Vagina (tissue), 2 donors: ENCODE data around the gene BPTF. TPM values are rescaled to one million over a fixed set of nuclear protein-coding genes. Genes with fewer than 3 reads are reported as not detected.
"Not testable (repeated sequence)": the region's sequence is repeated elsewhere in the genome, so short reads cannot be mapped to it uniquely, and the experiment has no call there.

ENCODE experiments used
- DNase-seq, 2 donors: peaks; one replicate each; pipeline ENCODE4 v3.0.0-alpha.2; 2017; ENCODE audit errors: extremely low spot score in 2 of 2
- H3K27ac ChIP-seq: fragments of 200-600 bp; sonication (generic); one replicate; pipeline ENCODE4 v1.5.1; 2019
- H3K27me3 ChIP-seq: fragments of 200-600 bp; sonication (generic); one replicate; pipeline ENCODE4 v1.5.1; 2019
- H3K36me3 ChIP-seq, 2 donors: fragments of 200-600 bp; sonication (generic); one replicate each; pipeline ENCODE4 v1.5.1; 2017 to 2019
- H3K4me1 ChIP-seq: fragments of 200-600 bp; sonication (generic); one replicate; pipeline ENCODE4 v1.5.1; 2019
- H3K4me3 ChIP-seq, 2 donors: fragments of 200-600 bp; sonication (generic); 1 replicate in 1 of 2; 2 replicates in 1 of 2; pipeline ENCODE4 v1.5.1; 2016 to 2019
- H3K9me3 ChIP-seq: fragments of 200-600 bp; sonication (generic); one replicate; pipeline ENCODE4 v1.5.1; 2019
- CTCF ChIP-seq, 3 experiments: fragments of 450-650 bp in 2 of 3; fragments of 200-600 bp in 1 of 3; sonication (generic) in 1 of 3; IDR thresholded peaks; one replicate each; pipeline ENCODE4 v1.5.1; 2017 to 2019; ENCODE audit warnings: antibody characterized with exemption in 3 of 3, mild to moderate bottlenecking in 2 of 3, moderate library complexity in 2 of 3
- POLR2A ChIP-seq, 2 donors: fragments of 450-650 bp; IDR thresholded peaks; one replicate each; pipeline ENCODE4 v1.6.1; 2017; ENCODE audit warnings: antibody characterized with exemption in 2 of 2, mild to moderate bottlenecking in 2 of 2, moderate library complexity in 2 of 2
- POLR2AphosphoS5 ChIP-seq, 2 donors: sonication (generic); formaldehyde crosslinking; IDR thresholded peaks; one replicate each; pipeline ENCODE4 v1.9.0; 2017; ENCODE audit warnings: antibody characterized with exemption in 2 of 2, mild to moderate bottlenecking in 2 of 2, low read depth in 1 of 2; ENCODE audit not compliant: insufficient read depth in 1 of 2
- intact Hi-C: fragments of 100-400 bp; cut with DNase I; formaldehyde crosslinking; loops from one replicate; pipeline ENCODE4 v1.15.1; 2023
- total RNA-seq: library from RNA; depleted of rRNA; stranded (reverse); fragments of >200 nt; gene quantifications from one replicate; pipeline ENCODE4 v1.2.3, GENCODE V29; 2016

Gene BPTF
- total RNA-seq, 1 donor from 2014 or later, result 146 TPM

GRCh38 chr17:67993153-67993997 lies 168.1 kb downstream of the BPTF start:
- Histone ChIP-seq H3K27ac (peak overlapping the region; percentile 98), H3K27me3 (no peaks in the 10 kb centered on the region), H3K36me3 (no peaks in the 10 kb centered on the region), H3K4me1 (peaks cover 37% of the 10 kb centered on the region), H3K9me3 (no peaks in the 10 kb centered on the region), H3K4me3 (peak overlapping the region; percentile 70 to 77)
- no peak for TF ChIP-seq CTCF (IDR thresholded peaks at IDR 0.05)
- TF ChIP-seq POLR2A (IDR thresholded peaks at IDR 0.05), result peak in 1 of 2 donors; percentile 68
- peak in 1 of 2 donors; percentile 50 for TF ChIP-seq POLR2AphosphoS5 (IDR thresholded peaks at IDR 0.05; ENCODE audit: insufficient read depth in 1 of 2, low read depth in 1 of 2)
- DNase-seq, result no peak
- intact Hi-C loops, result no loop called here

GRCh38 chr17:67993998-67994361 lies 168.7 kb downstream of the BPTF start:
- H3K36me3 ChIP-seq, result no peaks in the 10 kb centered on the region
- intact Hi-C loops, result no loop called here
- no peaks in the 10 kb centered on the region for H3K27me3 ChIP-seq
- peak overlapping the region; percentile 98 for H3K27ac ChIP-seq
- TF ChIP-seq POLR2AphosphoS5 (IDR thresholded peaks at IDR 0.05; ENCODE audit: insufficient read depth in 1 of 2, low read depth in 1 of 2) (peak in 1 of 2 donors; percentile 31), POLR2A (IDR thresholded peaks at IDR 0.05) (no peak), CTCF (IDR thresholded peaks at IDR 0.05) (no peak)
- DNase-seq, result no peak
- H3K4me3 ChIP-seq, result peak overlapping the region; percentile 70 to 77
- peaks cover 37% of the 10 kb centered on the region for H3K4me1 ChIP-seq
- no peaks in the 10 kb centered on the region for H3K9me3 ChIP-seq

GRCh38 chr17:67994817-67995569 lies 169.7 kb downstream of the BPTF start:
- Histone ChIP-seq H3K27me3 (no peaks in the 10 kb centered on the region), H3K36me3 (no peaks in the 10 kb centered on the region), H3K4me1 (peaks cover 37% of the 10 kb centered on the region), H3K27ac (peak overlapping the region; percentile 98), H3K9me3 (no peaks in the 10 kb centered on the region), H3K4me3 (peak overlapping the region; percentile 58 to 77)
- DNase-seq, result no peak
- TF ChIP-seq POLR2AphosphoS5 (IDR thresholded peaks at IDR 0.05; ENCODE audit: insufficient read depth in 1 of 2, low read depth in 1 of 2) (peak in 1 of 2 donors; percentile 56), POLR2A (IDR thresholded peaks at IDR 0.05) (no peak), CTCF (IDR thresholded peaks at IDR 0.05) (no peak)
- intact Hi-C loops, result no loop called here

GRCh38 chr17:67995570-67996263 lies 170.4 kb downstream of the BPTF start:
- H3K4me1 ChIP-seq, result peaks cover 37% of the 10 kb centered on the region
- TF ChIP-seq CTCF (IDR thresholded peaks at IDR 0.05) (no peak), POLR2A (IDR thresholded peaks at IDR 0.05) (no peak), POLR2AphosphoS5 (IDR thresholded peaks at IDR 0.05; ENCODE audit: insufficient read depth in 1 of 2, low read depth in 1 of 2) (peak in 1 of 2 donors; percentile 18)
- H3K27me3 ChIP-seq, result no peaks in the 10 kb centered on the region
- H3K36me3 ChIP-seq, result no peaks in the 10 kb centered on the region
- intact Hi-C loops, result no loop called here
- peak overlapping the region; percentile 58 to 77 for H3K4me3 ChIP-seq
- DNase-seq, result no peak
- H3K9me3 ChIP-seq, result no peaks in the 10 kb centered on the region
- peak overlapping the region; percentile 98 for H3K27ac ChIP-seq

- H3K9me3 ChIP-seq, intact Hi-C loops, DNase-seq, H3K36me3 ChIP-seq, H3K27me3 ChIP-seq: not testable (repeated sequence)
- Histone ChIP-seq H3K4me1 (peaks cover 37% of the 10 kb centered on the region), H3K27ac (peak within 1 kb of the TSS; percentile 98), H3K4me3 (peak within 1 kb of the TSS; percentile 58 to 77)
These were observed 171.2 kb downstream of the BPTF start, which contains the start of gene C17orf58 for GRCh38 chr17:67996301-67997171. Gene C17orf58, minus strand, starts transcription at chr17:67996469. Its CDS starts 271 bp downstream, at chr17:67996198.
